Adipocyte (in vitro differentiated cells): ENCODE results near the gene RGS13.
"Not testable (repeated sequence)": the region's sequence is repeated elsewhere in the genome, so short reads cannot be mapped to it uniquely, and the experiment has no call there.

Experiments used
- DNase-seq: peaks from one replicate; pipeline ENCODE4 v3.0.0-alpha.2; 2015; ENCODE audit warnings: low read depth
- H3K27me3 ChIP-seq: replicated peaks from 2 replicates; pipeline ENCODE4 v1.7.0; 2013; ENCODE audit warnings: mild to moderate bottlenecking, low read length, moderate library complexity; ENCODE audit not compliant: control insufficient read depth, insufficient read depth
- H3K36me3 ChIP-seq: 2 replicates; pipeline ENCODE4 v1.7.0; 2013; ENCODE audit warnings: low read length, mild to moderate bottlenecking, moderate library complexity; ENCODE audit not compliant: control insufficient read depth, insufficient read depth, severe bottlenecking
- H3K4me1 ChIP-seq: 2 replicates; pipeline ENCODE4 v1.7.0; 2013; ENCODE audit warnings: mild to moderate bottlenecking, low read length, moderate library complexity; ENCODE audit not compliant: control insufficient read depth, insufficient read depth
- H3K4me3 ChIP-seq: 2 replicates; pipeline ENCODE4 v1.7.0; 2013; ENCODE audit warnings: mild to moderate bottlenecking, low read length, moderate library complexity
- H3K9ac ChIP-seq: 2 replicates; pipeline ENCODE4 v1.7.0; 2013; ENCODE audit warnings: mild to moderate bottlenecking, low read length, moderate library complexity
- H3K9me3 ChIP-seq: 2 replicates; pipeline ENCODE4 v1.7.0; 2013; ENCODE audit warnings: mild to moderate bottlenecking, low read length, moderate library complexity; ENCODE audit not compliant: control insufficient read depth

RGS13 gene

DNA sequence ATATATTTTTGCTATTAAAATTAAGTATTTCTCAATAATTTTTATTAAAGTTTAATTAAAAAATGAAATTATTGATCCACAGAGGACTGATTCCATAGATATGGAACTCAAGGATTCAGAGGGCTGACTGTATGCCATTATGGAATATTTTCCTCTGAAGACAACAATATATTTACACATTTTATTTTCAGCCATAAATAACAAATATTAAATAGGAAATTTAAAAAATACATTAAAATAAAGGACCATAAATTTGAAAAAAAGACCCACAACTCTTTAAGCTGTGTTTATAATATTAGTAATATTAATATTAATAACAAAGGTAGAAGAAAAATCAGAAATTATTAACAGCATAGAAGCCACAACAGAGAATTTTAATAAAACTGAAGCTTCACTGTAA, 18.2 kb downstream of the RGS13 start:
- Histone ChIP-seq H3K9me3 (no peaks in the 10 kb centered on the region), H3K9ac (no peak overlapping the region), H3K4me3 (no peak overlapping the region), H3K4me1 (peaks cover 19% of the 10 kb centered on the region), H3K27me3 (no peaks in the 10 kb centered on the region), H3K36me3 (no peaks in the 10 kb centered on the region)
- no peak for DNase-seq

DNA sequence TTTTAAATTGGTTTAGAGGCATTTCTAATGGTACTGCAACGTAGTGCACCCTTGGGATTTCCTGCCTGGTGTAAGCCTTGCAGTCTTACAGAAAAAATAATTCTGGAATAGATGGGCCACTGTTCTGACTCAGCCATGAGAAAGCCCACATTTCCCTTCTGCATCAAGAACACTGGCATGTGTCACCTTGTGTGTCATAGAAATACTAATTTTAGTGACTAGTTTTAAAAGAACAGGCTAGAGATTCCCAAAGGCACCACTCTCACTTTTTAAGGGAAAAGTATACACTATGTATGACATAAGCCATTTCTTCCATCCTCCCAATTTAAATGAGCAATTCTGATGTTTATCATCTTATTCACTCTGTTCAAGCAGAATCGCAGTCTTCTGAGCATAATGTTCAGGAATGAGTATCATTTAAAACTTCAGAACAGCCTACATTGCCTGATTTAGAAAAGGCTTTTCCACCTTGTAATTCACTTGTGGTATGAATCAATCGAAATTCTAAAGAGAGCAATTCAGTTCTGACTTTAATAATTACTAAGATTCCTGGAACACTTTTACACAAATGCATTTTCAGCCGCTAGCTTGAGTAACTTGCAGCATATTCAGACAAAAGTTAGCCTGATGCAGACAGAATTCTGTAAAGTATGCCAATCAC, 18.8 kb downstream of the RGS13 start:
- peak; percentile 36 for DNase-seq
- H3K4me1 ChIP-seq = peaks cover 19% of the 10 kb centered on the region
- no peaks in the 10 kb centered on the region for H3K36me3 ChIP-seq
- H3K27me3 ChIP-seq = no peaks in the 10 kb centered on the region
- no peaks in the 10 kb centered on the region for H3K9me3 ChIP-seq
- no peak overlapping the region for H3K9ac ChIP-seq
- no peak overlapping the region for H3K4me3 ChIP-seq

DNA sequence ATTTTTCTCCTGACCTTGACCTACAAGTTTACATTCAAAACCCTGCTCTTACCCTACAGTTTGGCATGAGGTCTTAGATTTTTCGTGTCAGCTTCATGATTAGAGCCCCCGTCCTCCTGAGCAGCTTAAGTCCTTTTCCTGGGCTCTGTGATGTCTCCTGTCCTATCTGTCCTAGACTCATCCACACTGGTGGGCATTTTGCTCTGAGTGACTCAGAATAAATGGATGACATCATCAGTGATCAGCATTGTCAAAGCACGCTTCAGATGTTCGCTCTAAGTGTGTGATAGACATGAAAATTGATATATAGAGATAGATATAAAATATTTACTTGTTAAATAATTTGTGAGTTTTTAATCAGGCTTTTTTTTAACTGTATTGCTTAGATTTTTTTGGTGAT, 21.8 kb downstream of the RGS13 start:
- Histone ChIP-seq H3K36me3 (no peaks in the 10 kb centered on the region), H3K9me3 (no peaks in the 10 kb centered on the region), H3K4me1 (peaks cover 19% of the 10 kb centered on the region), H3K27me3 (no peaks in the 10 kb centered on the region), H3K9ac (no peak overlapping the region), H3K4me3 (no peak overlapping the region)
- no peak for DNase-seq

DNA sequence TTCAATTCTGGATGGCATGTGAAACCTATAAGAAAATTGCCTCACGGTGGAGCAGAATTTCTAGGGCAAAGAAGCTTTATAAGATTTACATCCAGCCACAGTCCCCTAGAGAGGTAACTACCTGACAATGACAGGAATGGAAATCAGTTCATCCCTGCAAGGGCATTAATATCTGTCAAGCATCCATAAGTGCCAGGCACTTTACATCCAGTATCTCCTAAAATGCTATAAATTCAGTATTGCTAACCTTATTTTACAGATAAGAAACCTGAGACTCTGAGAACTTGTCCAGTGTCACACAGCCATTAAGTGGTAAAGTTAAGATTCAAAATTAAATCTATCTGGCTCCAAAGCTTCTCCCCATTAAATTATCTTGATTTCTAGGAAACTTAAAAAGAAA, 22.3 kb downstream of the RGS13 start:
- DNase-seq = no peak
- Histone ChIP-seq H3K9me3 (no peaks in the 10 kb centered on the region), H3K36me3 (no peaks in the 10 kb centered on the region), H3K4me1 (peaks cover 19% of the 10 kb centered on the region), H3K9ac (no peak overlapping the region), H3K27me3 (no peaks in the 10 kb centered on the region), H3K4me3 (no peak overlapping the region)

DNA sequence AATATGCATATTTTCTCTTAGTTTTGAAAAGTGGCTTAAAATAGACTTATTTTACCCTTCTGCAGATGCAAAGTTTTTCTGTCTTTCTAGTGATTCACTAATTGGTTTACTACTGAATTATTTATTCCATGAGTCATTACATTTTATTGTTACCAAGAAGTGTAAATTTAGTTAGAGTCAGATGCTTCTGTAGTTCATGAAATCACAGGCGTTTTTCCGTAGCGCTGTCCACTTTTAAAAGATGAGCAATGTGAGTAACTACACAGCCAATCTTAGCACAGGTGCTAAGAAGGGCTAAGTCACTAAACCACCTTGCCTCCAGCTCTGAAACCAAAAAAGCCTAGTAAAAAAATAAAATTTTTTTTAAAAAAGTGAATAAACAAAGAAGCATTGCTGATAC, 24.7 kb downstream of the RGS13 start:
- Histone ChIP-seq H3K4me1 (peaks cover 10% of the 10 kb centered on the region), H3K9ac (no peak overlapping the region), H3K4me3 (no peak overlapping the region), H3K36me3 (no peaks in the 10 kb centered on the region), H3K27me3 (no peaks in the 10 kb centered on the region), H3K9me3 (no peaks in the 10 kb centered on the region)
- DNase-seq = no peak

DNA sequence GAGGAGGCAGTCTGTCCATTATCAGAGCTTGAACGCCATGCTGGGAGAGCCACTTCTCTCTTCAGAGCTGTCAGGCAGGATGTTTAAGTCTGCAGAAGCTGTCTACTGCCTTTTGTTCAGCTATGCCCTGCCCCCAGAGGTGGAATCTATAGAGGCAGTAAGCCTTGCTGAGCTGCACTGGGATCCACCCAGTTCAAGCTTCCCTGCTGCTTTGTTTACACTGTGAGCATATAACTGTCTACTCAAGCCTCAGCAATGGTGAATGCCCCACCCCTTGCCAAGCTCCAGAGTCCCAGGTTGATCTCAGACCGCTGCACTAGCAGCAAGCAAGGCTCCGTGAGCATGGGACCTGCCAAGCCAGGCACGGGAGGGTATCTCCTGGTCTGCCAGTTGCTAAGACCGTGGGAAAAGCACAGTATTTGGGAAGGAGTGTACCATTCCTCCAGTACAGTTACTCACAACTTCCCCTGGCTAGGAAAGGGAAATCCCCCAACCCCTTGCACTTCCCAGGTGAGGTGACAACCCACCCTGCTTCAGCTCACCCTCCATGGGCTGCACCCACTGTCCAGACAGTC, 32.5 kb downstream of the RGS13 start:
- no peaks in the 10 kb centered on the region for H3K36me3 ChIP-seq
- H3K9me3 ChIP-seq = peaks cover 2% of the 10 kb centered on the region
- no peak for DNase-seq
- no peak overlapping the region for H3K4me3 ChIP-seq
- H3K4me1 ChIP-seq = no peaks in the 10 kb centered on the region
- no peak overlapping the region for H3K9ac ChIP-seq
- H3K27me3 ChIP-seq = no peaks in the 10 kb centered on the region

DNA sequence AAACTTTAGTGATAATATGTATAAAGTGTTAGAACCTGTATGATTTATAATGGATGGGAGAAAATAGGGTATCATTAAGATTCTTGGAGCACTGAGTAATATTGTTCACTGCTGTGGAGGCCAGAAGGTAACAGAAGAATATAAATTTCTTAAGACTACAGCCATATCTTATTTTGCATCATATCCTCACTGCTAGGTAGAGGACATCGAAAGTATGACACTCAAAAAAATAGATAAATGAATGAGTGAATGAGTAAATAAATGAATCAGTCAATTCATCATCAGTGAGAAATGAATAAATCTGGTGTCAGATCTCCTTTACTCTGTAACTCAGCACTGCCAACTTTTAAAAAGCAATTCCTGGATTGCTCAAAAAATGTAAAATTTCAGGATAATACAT, 33.2 kb downstream of the RGS13 start:
- no peaks in the 10 kb centered on the region for H3K27me3 ChIP-seq
- no peaks in the 10 kb centered on the region for H3K36me3 ChIP-seq
- no peaks in the 10 kb centered on the region for H3K4me1 ChIP-seq
- H3K9me3 ChIP-seq = peaks cover 2% of the 10 kb centered on the region
- no peak for DNase-seq
- H3K4me3 ChIP-seq = no peak overlapping the region
- no peak overlapping the region for H3K9ac ChIP-seq

DNA sequence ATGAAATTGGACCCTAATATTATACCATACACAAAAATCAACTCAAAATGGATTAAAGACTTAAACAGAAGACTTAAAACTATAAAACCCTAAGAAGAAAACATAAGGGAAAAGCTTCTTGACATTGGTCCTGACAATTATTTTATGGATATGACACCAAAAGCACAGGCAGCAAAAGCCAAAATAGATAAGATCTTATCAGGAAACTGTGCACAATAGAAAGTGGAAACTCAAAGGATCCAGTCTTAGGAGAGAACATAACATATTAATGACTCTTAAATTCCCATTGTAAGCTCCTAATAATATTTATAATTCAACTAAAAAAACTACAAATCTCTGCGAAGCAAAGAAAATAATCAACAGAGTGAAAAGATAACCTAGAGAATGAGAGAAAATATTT, 39.8 kb downstream of the RGS13 start:
- DNase-seq = no peak
- H3K4me3 ChIP-seq = no peak overlapping the region
- no peaks in the 10 kb centered on the region for H3K27me3 ChIP-seq
- H3K4me1 ChIP-seq = no peaks in the 10 kb centered on the region
- no peaks in the 10 kb centered on the region for H3K36me3 ChIP-seq
- no peak overlapping the region for H3K9ac ChIP-seq
- no peaks in the 10 kb centered on the region for H3K9me3 ChIP-seq

DNA sequence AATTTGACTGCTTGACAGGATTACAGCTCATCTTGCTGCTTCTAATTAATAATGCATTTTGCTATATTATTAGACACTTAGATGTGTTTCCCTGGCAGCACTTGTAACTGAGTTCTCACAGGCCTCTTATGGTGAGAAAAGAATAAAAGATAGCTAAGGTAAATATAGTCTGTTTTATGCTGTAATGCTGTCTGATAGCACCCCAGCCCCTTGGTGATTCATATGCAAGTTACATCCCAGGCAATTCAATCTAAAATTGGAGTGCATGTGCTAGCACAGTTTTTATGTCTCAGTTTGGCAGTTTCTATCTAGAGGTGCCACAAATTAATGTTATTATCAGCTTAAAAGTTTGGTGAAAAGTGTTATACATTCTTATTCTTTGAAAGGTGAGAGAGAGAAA, 42.2 kb downstream of the RGS13 start:
- Histone ChIP-seq H3K27me3 (no peaks in the 10 kb centered on the region), H3K9ac (no peak overlapping the region), H3K36me3 (no peaks in the 10 kb centered on the region), H3K9me3 (no peaks in the 10 kb centered on the region), H3K4me3 (no peak overlapping the region), H3K4me1 (no peaks in the 10 kb centered on the region)
- DNase-seq = no peak

DNA sequence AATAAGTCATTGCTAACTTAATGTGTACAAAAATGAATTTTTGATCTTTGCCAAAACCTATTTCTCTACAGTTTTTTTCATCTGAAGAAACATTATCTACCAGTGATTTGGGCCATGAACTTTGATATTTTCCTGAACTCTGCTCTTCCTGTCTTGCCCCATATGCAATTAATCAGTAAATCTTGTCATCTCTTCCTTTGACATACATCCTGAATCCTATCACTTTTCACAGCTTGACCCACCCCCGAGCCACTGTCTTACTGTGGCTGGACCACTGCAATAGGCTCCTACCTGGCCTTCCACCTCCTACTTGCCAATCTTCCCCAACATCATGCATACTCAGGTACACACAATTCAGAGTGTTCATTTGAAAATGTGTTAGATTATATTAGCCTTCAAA, 46.4 kb downstream of the RGS13 start:
- Histone ChIP-seq H3K36me3 (no peaks in the 10 kb centered on the region), H3K9me3 (no peaks in the 10 kb centered on the region), H3K9ac (no peak overlapping the region), H3K4me3 (no peak overlapping the region), H3K4me1 (no peaks in the 10 kb centered on the region), H3K27me3 (no peaks in the 10 kb centered on the region)
- DNase-seq = no peak

DNA sequence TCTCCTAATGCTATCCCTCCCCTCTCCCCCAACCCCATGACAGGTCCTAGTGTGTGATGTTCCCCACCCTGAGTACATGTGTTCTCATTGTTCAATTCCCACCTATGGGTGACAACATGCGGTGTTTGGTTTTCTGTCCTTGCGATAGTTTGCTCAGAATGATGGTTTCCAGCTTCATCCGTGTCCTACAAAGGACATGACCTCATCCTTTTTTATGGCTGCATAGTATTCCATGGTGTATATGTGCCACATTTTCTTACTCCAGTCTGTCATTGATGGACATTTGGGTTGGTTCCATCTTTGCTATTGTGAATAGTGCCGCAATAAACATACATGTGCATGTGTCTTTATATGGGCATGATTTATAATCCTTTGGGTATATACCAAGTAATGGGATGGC, 47.1 kb downstream of the RGS13 start:
- not testable (repeated sequence) for DNase-seq, H3K36me3 ChIP-seq, H3K9ac ChIP-seq, H3K4me3 ChIP-seq, H3K4me1 ChIP-seq, H3K27me3 ChIP-seq, H3K9me3 ChIP-seq

DNA sequence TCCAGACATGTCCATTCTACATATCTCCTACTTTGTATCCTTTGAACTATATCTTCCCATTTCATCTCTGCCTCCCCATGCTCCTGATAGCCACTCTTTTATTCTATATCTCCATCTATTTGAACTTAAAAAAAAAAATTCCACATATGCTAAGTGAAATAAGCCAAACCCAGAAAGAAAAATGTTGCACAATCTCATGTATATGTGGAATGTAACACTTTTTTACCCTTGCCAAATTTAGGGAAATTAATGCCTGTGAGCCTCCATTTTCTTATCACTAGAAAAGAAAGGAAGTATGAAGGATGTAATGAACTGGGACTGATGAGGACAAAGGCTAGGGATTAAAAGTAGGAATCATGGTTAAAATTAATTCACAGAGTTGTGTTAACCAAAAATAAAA, 53.5 kb downstream of the RGS13 start:
- H3K36me3 ChIP-seq = no peaks in the 10 kb centered on the region
- no peaks in the 10 kb centered on the region for H3K9me3 ChIP-seq
- H3K9ac ChIP-seq = no peak overlapping the region
- H3K4me3 ChIP-seq = no peak overlapping the region
- H3K27me3 ChIP-seq = no peaks in the 10 kb centered on the region
- no peak for DNase-seq
- H3K4me1 ChIP-seq = no peaks in the 10 kb centered on the region
